GM19468 (cell line): ENCODE data around the gene KRT79.
"Not testable (repeated sequence)": the region's sequence is repeated elsewhere in the genome, so short reads cannot be mapped to it uniquely, and the experiment has no call there.

Experiments
- ATAC-seq: cut with Tn5 transposase; IDR thresholded peaks from one replicate; pipeline ENCODE4 v1.9.1; 2021; ENCODE audit warnings: mild to moderate bottlenecking, moderate library complexity, moderate number of reproducible peaks; ENCODE audit not compliant: unreplicated experiment; ENCODE audit errors: extremely low read depth

Gene KRT79

DNA sequence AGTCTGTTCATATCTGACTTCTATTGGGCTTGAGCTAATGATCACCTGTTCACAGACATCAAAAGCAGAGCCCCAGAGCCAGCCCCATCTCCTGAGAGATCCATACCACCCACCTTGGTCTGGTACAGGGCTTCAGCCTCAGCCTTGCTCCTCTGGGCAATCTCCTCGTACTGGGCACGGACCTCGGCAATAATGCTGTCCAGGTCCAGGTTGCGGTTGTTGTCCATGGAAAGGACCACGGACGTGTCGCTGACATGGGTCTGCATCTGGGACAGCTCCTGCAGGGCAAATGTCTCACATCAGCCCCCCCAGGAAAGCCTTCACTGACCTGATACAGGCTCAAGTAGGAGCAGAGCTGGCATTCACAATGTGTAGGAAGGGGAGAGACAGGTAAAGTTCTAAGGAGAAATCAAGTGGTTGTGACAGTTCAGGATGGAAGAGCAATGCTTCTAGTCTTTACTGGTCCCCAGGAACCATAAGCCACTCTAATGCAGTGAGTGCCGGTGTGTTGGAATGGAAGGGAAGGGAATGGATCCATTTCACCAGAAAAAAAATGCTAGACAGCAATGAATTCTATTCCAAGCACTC, 25.4 kb downstream of the KRT79 start:
- ATAC-seq, result no peak

DNA sequence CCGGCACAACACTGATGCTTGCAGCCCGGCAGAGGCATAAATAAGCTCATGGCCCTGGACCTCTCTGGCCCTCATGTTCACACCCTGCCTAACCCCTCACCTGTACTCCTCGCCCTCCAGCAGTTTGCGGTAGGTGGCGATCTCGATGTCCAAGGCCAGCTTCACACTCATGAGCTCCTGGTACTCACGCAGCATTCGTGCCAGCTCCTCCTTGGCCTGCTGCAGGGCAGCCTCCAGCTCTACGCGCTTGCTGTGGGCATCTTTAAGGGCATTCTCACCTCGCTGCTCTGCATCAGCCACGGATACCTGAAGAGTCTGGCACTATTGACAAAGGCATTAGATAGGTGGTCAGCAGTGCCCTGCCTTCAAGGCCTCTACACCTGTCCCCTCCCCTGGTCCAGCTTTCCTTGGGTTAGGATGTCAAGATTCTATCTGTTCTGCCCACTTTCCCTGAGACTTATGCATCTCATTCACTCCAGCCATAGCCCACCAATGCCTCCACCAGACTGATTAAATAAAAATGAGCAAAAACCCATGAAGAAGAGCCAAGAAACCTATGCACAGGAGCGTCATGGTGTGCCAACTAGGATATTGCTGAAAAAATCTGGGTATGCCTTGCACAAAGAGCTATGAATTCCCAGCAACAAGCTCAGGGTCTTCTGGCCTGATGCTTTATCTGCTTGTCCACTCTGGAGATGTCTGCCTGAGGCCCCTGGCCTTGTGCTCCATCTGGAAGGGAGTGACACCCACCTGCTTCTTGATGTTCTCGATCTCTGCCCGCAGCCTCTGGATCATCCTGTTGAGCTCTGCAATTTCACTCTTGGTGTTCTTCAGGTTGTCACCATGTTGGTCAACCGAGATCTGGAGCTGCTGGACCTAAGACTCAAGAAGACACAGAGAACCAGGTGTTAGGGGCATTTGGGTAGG, 26.3 kb downstream of the KRT79 start:
- ATAC-seq, result no peak

DNA sequence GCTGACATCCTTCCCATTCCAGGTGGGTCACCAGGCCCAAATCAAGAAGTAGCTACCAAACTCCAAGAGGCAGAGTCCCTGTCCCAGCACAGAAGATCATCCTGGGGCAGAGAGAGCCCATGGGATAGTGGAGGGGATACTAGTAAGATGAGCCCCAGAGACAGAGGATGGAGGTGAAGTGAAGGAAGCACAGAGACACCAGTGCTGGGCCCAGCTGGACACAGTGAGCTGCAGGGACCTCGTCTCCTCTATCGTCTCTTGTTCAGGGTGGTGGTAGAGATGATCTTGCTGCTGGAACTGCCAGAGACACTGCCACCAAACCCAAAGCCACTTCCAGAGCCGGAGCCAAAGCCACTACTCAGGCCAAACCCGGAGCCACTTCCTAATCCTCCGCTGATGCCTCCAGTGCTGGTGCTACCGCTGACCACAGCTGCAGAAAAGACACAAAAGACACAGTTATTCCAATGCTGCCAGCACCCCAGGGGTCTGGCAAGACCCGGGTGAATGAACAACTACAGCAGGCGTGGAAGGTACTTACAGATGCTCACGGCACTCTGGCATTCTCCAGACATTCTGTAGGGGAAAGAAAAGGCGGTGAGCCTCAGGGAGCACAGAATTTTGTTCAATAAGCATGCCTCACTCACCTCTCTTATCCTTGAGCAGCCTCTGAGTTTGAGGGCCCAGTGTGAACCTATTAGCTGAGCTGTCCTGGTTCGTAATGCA, 27.1 kb downstream of the KRT79 start:
- no peak for ATAC-seq

DNA sequence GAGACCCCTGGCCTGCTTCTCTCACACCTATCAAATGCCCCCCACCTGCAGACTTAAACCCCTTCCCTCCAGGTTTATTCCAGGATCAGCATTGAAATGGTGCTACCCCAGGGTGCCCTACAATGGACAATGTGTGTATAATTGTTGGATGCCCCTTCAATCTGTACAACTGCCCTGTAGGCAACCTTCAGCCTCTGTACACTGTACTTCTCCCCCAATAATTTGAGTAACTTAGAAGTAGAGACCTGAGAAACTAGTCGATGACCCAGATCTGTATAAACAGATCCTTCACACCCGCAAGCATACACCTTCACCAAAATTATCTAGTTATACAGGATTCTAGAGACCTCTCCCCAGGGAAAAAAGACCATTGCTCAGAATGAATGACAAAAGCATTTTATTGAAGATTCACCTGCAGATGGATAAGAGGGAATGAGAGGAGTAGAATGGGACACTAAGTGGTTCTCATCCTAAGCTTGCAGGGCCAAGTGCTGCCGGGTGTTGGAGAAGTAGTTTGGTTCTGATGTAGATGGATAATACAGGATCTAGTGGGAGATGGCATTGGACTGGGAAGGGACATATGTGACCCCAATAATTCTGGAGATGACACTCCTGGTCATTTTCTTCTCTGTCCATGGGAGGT, 27.8 kb downstream of the KRT79 start:
- ATAC-seq, result no peak

- no peak for ATAC-seq
These were observed 28.4 kb downstream of the KRT79 start for GRCh38 chr12:52805739-52806138.

GRCh38 chr12:52805000-52805399, 29.1 kb downstream of the KRT79 start:
- ATAC-seq, result no peak

- no peak for ATAC-seq
These were observed 31.7 kb downstream of the KRT79 start for GRCh38 chr12:52802442-52802841.

DNA sequence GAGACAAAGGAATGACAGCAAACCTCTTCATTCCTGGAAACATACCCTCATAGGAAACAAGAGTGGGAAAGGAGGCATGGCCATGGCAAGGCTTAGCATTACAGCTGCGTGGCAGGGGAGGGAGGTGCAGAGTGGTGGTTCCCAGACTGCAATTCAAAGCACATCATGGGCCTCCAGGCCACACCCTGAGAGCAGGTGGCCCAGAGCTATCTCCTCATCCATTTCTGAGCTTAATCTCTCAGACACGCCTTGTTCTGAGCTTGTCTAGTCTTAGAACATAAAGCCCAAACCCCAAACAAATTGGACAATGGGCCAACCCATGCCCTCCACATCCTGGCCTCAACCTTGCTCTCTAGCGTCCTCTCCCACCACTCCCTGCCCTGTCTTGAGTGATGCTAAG, 32.3 kb downstream of the KRT79 start:
- no peak for ATAC-seq

- no peak for ATAC-seq
These were observed 33.7 kb downstream of the KRT79 start for GRCh38 chr12:52800259-52800917.

GRCh38 chr12:52799505-52800211, 34.5 kb downstream of the KRT79 start:
- no peak for ATAC-seq

GRCh38 chr12:52798671-52799504, 35.2 kb downstream of the KRT79 start:
- no peak for ATAC-seq

- ATAC-seq, result no peak
These were observed 36.0 kb downstream of the KRT79 start for GRCh38 chr12:52798003-52798670.

- ATAC-seq, result no peak
These were observed 36.6 kb downstream of the KRT79 start for GRCh38 chr12:52797529-52797894.

- ATAC-seq, result no peak
These were observed 37.1 kb downstream of the KRT79 start for GRCh38 chr12:52796839-52797528.

- ATAC-seq, result no peak
These were observed 37.7 kb downstream of the KRT79 start for GRCh38 chr12:52796429-52796794.

GRCh38 chr12:52795694-52796428, 38.2 kb downstream of the KRT79 start, which contains the start of gene KRT3:
Gene KRT3 (minus strand): TSS chr12:52796117. CDS start chr12:52796042, 75 bp downstream.
- ATAC-seq, result no peak

DNA sequence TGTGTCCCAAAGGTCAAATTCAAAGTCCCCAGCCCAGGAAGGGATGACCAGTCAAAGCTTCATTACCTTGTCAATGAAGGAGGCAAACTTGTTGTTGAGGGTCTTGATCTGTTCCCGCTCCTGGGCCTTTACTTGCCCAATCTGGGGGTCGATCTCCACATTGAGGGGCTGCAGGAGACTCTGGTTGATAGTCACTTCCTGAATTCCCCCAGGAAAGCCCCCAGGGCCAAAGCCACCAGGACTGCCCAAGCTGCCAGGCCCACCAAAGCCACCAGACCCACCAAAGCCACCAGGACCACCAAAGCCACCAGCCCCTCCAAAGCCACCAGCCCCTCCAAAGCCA, 38.8 kb downstream of the KRT79 start:
- not testable (repeated sequence) for ATAC-seq
